ENCODE data around the gene NBPF3. TPM values are rescaled to one million over a fixed set of nuclear protein-coding genes. Genes with fewer than 3 reads are reported as not detected.
A peak's percentile ranks its signal among the peaks of the same experiment; 100 is the strongest.
"Not testable (repeated sequence)": the region's sequence is repeated elsewhere in the genome, so short reads cannot be mapped to it uniquely, and the experiment has no call there.

Gene NBPF3, protein sequence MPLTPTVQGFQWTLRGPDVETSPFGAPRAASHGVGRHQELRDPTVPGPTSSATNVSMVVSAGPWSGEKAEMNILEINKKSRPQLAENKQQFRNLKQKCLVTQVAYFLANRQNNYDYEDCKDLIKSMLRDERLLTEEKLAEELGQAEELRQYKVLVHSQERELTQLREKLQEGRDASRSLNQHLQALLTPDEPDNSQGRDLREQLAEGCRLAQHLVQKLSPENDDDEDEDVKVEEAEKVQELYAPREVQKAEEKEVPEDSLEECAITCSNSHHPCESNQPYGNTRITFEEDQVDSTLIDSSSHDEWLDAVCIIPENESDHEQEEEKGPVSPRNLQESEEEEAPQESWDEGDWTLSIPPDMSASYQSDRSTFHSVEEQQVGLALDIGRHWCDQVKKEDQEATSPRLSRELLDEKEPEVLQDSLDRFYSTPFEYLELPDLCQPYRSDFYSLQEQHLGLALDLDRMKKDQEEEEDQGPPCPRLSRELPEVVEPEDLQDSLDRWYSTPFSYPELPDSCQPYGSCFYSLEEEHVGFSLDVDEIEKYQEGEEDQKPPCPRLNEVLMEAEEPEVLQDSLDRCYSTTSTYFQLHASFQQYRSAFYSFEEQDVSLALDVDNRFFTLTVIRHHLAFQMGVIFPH
- polyA plus RNA-seq (2012; ENCODE audit: low read depth, missing spikeins), result 1.2 TPM

DNA sequence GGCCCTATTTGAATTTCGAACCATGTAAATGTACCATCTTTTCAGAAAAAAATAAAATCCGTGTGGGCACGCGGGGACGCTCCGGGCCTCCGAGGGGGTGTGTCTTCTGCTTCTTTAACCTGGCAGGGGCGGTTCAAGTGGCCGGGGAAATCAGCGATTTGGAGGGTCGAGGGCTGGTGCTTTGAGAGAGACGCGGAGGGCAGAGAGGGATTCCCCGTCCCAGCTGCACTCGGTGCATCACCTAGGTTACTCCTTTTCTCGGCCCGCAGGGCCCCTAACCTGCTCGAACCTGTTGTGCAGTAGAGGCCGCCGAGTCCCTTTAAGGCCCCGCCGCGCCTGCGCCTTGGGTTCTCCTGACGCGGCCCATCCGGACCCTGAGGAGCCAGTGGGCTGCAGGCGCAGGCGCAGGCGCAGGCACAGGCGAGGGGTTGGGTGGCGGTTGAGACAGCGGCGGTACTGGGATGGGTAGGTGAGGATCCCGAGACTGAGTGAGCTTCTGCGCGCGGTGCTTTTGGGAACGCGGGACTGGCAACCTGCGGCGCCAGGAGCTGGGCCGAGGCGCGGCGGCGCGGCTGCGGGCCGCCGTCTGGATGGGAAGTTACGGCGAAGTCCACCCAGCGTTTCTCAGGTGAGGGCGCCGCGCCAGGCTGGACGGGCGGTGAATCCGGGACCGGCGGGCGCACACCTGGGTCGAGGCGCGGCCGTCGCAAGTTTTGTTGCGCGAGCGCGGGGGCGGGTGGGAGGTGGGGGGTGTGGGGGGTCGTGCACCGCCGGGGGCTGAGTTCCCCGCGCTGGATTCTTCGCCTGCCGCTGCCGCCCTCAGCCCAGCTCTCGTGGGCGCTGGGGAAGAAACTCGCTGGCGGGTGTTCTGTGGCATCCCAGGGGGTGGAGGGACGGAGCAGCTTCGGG is at the start of gene NBPF3:
Gene NBPF3 (plus strand): TSS at position 417 of the 909 bp plus-strand sequence. CDS start 4,950 bp downstream, outside the sequence.
- DNase-seq (ENCODE audit: insufficient read length, low spot score), result peak; percentile 70
- TF ChIP-seq TAF1 (IDR thresholded peaks at IDR 0.05; ENCODE audit: low read depth, low read length) (no peak), POU2F2 (IDR thresholded peaks at IDR 0.05; ENCODE audit: low read depth, low read length) (no peak), PAX5 (IDR thresholded peaks at IDR 0.05; ENCODE audit: insufficient read depth, low read length, severe bottlenecking) (no peak), POLR2A (IDR thresholded peaks at IDR 0.05; ENCODE audit: low read depth, low read length) (no peak), POLR2AphosphoS5 (IDR thresholded peaks at IDR 0.05; ENCODE audit: low read depth, low read length) (no peak), SPI1 (IDR thresholded peaks at IDR 0.05; ENCODE audit: low read depth, low read length) (no peak)
- no peak for FAIRE-seq

DNA sequence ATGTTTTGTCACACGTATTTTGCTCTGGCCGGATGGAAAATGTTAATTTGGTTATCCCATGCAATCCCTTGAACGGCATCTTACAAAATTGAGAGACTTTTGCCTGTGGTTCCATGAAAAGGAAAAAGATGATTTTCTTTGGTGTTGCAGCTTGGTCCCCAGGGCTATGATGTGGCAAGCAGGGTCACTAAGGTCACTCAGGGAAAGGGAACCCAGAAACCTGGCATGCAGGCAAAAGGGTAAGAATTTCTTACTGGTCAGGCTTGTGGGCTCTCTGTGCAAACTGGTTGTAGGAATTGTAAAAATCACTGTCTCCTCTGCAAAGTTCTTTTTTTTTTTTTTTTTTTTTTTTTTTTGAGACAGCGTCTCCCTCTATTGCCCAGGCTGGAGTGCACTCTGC is 48.4 kb upstream of the NBPF3 start:
- no peak for TF ChIP-seq POU2F2 (IDR thresholded peaks at IDR 0.05; ENCODE audit: low read depth, low read length)
- no peak for FAIRE-seq
- no peak for DNase-seq (ENCODE audit: insufficient read length, low spot score)

DNA sequence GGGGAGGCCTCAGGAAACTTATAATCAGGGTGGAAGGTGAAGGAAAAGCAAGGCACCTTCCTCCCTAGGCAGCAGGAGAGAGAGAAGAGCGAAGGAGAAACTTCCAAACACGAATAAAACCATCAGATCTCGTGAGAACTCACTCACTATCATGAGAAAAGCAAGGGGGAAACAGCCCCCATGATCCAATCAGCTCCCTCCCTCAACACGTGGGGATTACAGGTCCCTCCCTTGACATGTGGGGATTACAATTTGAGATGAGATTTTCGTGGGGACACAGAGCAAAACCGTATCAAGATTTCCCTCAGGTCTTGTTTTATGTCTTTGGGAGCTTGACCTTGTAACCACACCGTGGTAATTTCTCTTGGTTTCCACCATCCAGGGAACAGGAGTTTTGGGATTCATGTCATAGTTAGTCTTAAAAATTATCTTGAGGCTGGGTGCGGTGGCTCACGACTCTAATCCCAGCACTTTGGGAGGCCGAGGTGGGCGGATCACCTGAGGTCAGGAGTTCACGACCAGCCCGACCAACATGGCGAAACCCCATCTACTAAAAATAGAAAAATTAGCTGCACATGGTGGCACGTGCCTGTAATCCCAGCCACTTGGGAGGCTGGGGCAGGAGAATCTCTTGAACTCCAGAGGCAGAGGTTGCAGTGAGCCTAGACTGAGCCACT is 47.2 kb upstream of the NBPF3 start:
- no peak for FAIRE-seq

DNA sequence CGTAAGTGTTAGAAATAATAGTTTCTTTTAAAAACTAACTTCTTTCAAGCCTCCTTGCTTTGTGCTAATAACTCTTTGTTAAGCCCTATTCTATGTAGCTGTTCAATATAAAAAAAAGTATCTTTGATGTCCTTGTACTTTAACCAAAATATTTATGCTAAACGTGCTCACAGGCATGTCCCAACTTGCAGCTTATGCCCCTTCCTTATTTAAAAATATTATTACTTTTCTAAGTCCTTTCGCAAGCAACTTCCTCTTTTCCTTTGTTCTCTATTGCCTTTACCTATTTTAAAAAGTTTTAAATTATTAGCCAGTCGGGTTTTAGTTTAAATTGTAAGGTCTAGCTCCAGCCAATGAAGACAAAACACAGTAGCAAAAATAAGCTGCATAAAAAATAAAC is 43.4 kb upstream of the NBPF3 start:
- FAIRE-seq, result no peak
- no peak for DNase-seq (ENCODE audit: insufficient read length, low spot score)
- no peak for TF ChIP-seq POLR2A (IDR thresholded peaks at IDR 0.05; ENCODE audit: low read depth, low read length)
- no peak for TF ChIP-seq SPI1 (IDR thresholded peaks at IDR 0.05; ENCODE audit: low read depth, low read length)
- TF ChIP-seq POU2F2 (IDR thresholded peaks at IDR 0.05; ENCODE audit: low read depth, low read length), result no peak
- TF ChIP-seq POLR2AphosphoS5 (IDR thresholded peaks at IDR 0.05; ENCODE audit: low read depth, low read length), result no peak
- no peak for TF ChIP-seq TAF1 (IDR thresholded peaks at IDR 0.05; ENCODE audit: low read depth, low read length)
- no peak for TF ChIP-seq PAX5 (IDR thresholded peaks at IDR 0.05; ENCODE audit: insufficient read depth, low read length, severe bottlenecking)

More for the DNA sequence above, 47.2 kb upstream of the NBPF3 start:
- DNase-seq (ENCODE audit: insufficient read length, low spot score), result no peak
- no peak for TF ChIP-seq TAF1 (IDR thresholded peaks at IDR 0.05; ENCODE audit: low read depth, low read length)
- no peak for TF ChIP-seq SPI1 (IDR thresholded peaks at IDR 0.05; ENCODE audit: low read depth, low read length)
- TF ChIP-seq PAX5 (IDR thresholded peaks at IDR 0.05; ENCODE audit: insufficient read depth, low read length, severe bottlenecking), result no peak
- no peak for TF ChIP-seq POU2F2 (IDR thresholded peaks at IDR 0.05; ENCODE audit: low read depth, low read length)
- TF ChIP-seq POLR2AphosphoS5 (IDR thresholded peaks at IDR 0.05; ENCODE audit: low read depth, low read length), result no peak
- no peak for TF ChIP-seq POLR2A (IDR thresholded peaks at IDR 0.05; ENCODE audit: low read depth, low read length)

DNA sequence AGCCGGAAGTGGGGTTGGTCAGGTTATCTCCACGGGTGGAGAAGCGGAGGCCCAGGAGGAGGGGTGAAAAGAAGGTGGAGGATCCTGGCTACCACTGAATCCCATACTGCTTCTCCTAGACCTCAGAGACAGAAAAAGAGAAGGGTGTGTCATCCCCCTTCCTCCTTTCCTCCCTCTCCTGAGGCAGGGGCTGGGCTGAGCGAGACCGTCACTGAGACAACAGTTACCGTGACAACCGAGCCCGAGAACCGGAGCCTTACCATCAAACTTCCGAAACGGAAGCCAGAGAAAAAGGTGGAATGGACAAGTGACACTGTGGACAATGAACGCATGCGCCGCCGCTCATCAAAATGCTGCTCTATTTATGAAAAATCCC is 42.1 kb upstream of the NBPF3 start:
- no peak for FAIRE-seq

DNA sequence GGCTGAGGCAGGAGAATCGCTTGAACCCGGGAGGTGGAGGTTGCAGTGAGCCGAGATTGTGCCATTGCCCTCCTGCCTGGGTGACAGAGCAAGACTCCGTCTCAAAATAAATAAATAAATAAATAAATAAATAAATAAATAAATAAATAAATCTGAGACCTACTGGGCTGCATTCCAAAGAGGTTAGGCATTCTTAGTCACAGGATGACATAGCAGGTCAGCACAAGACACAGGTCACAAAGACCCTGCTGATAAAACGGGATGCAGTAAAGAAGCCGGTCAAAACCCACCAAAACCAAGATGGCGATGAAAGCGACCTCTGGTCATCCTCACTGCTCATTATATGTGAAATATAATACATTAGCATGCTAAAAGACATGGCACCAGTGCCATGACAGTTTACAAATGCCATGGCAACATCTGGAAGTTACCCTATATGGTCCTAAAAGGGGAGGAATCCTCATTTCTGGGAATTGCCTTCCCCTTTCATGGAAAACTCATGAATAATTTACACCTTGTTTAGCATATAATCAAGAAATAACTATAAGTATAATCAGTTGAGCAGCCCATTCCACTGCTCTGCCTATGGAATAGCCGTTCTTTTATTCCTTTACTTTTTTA is 38.1 kb upstream of the NBPF3 start:
- not testable (repeated sequence) for FAIRE-seq; DNase-seq (ENCODE audit: insufficient read length, low spot score)

More for the DNA sequence above, 42.1 kb upstream of the NBPF3 start:
- no peak for DNase-seq (ENCODE audit: insufficient read length, low spot score)
- no peak for TF ChIP-seq SPI1 (IDR thresholded peaks at IDR 0.05; ENCODE audit: low read depth, low read length)
- no peak for TF ChIP-seq TAF1 (IDR thresholded peaks at IDR 0.05; ENCODE audit: low read depth, low read length)
- TF ChIP-seq POU2F2 (IDR thresholded peaks at IDR 0.05; ENCODE audit: low read depth, low read length), result no peak
- TF ChIP-seq POLR2AphosphoS5 (IDR thresholded peaks at IDR 0.05; ENCODE audit: low read depth, low read length), result no peak
- no peak for TF ChIP-seq POLR2A (IDR thresholded peaks at IDR 0.05; ENCODE audit: low read depth, low read length)
- TF ChIP-seq PAX5 (IDR thresholded peaks at IDR 0.05; ENCODE audit: insufficient read depth, low read length, severe bottlenecking), result no peak

DNA sequence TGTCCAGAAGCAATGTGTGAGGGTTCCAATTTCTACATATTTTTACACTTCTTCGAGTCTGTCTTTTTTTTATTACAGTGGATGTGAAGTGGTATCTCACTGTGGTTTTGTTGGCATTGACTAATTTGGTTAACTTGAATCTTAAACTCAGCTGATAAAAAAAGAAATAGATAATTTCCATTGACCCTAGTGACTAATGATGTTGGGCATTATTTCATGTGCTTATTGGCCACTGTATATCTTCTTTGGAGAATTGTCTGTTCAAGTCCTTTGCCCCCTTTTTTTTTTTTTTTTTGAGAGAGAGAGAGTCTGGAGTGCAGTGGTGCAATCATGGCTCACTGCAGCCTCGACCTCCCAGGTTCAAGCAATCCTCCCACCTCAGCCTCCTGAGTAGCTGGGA is 33.3 kb upstream of the NBPF3 start:
- TF ChIP-seq POLR2AphosphoS5 (IDR thresholded peaks at IDR 0.05; ENCODE audit: low read depth, low read length) (no peak), TAF1 (IDR thresholded peaks at IDR 0.05; ENCODE audit: low read depth, low read length) (no peak), POLR2A (IDR thresholded peaks at IDR 0.05; ENCODE audit: low read depth, low read length) (no peak), SPI1 (IDR thresholded peaks at IDR 0.05; ENCODE audit: low read depth, low read length) (no peak), PAX5 (IDR thresholded peaks at IDR 0.05; ENCODE audit: insufficient read depth, low read length, severe bottlenecking) (no peak), POU2F2 (IDR thresholded peaks at IDR 0.05; ENCODE audit: low read depth, low read length) (no peak)
- no peak for FAIRE-seq
- DNase-seq (ENCODE audit: insufficient read length, low spot score), result no peak

DNA sequence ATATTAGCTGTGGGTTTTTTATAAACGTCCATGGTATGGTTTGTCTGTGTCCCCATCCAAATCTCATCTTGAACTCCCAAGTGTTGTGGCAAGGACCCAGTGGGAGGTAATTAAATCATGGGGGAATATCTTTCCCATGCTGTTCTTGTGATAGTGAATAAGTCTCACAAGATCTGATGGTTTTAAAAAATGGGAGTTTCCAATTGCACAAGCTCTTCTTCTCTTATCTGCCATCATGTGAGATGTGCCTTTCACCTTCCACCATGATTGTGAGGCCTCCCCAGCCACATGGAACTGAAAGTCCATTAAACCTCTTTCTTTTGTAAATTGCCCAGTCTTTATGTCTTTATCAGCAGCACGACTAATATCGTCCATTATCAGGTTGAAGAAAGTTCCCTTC is 30.0 kb upstream of the NBPF3 start:
- DNase-seq (ENCODE audit: insufficient read length, low spot score), result not testable (repeated sequence)

DNA sequence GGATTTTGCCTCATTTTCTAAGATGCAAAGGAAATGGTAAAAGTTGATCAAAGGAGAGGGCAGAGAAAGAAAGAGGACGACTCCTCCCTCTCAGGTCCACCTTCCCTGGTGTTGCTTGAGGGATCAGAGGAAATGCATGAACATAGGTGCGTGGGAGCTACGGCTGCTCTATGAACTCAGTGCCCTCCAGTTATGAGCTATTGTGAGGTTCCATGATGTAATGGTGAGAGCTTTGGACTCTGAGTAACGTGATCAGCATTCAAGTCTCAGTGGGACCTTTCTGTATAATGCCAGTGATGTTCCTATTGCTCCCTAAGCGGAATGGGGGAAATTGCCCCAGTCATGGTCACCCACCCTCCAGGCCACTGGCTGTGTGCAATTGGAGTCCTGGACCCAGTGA is 25.9 kb upstream of the NBPF3 start:
- DNase-seq (ENCODE audit: insufficient read length, low spot score), result no peak
- no peak for FAIRE-seq
- TF ChIP-seq POU2F2 (IDR thresholded peaks at IDR 0.05; ENCODE audit: low read depth, low read length) (no peak), SPI1 (IDR thresholded peaks at IDR 0.05; ENCODE audit: low read depth, low read length) (no peak), TAF1 (IDR thresholded peaks at IDR 0.05; ENCODE audit: low read depth, low read length) (no peak), POLR2AphosphoS5 (IDR thresholded peaks at IDR 0.05; ENCODE audit: low read depth, low read length) (no peak), POLR2A (IDR thresholded peaks at IDR 0.05; ENCODE audit: low read depth, low read length) (no peak), PAX5 (IDR thresholded peaks at IDR 0.05; ENCODE audit: insufficient read depth, low read length, severe bottlenecking) (no peak)

More for the DNA sequence above, 30.0 kb upstream of the NBPF3 start:
- FAIRE-seq, result not testable (repeated sequence)

DNA sequence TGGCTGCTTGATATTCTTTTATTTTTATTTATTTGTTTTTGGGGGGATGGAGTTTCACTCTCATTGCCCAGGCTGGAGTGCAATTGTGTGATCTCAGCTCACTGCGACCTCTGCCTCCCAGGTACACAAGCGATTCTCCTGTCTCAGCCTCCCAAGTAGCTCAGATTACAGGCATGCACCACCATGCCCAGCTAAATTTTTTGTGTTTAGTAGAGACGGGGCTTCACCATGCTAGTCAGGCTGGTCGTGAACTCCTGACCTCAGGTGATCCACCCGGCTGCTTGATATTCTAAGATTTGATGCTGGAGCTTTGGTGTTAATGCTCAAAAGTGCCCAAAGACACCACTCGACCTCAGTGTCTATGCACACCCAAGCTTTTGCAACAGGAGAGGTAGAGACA is 19.6 kb upstream of the NBPF3 start:
- not testable (repeated sequence) for FAIRE-seq; DNase-seq (ENCODE audit: insufficient read length, low spot score)

DNA sequence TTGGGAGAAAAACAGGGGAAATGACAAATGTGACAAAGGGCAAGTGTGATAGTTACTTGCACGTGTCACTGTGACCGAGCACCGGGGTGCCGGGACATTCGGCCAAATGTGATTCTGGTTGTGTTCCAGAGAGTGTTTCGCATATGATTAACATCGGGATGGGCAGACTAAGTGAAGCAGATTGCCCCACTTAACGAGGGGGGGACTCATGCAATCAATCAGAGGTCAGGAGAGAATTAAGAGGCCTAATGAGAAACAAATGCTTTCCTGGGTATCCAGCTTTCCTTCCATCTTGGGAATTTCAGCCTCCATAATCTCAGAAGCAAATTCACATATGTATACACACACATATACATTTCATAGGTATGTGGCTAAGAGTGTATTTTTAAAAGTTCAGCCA is 18.6 kb upstream of the NBPF3 start:
- FAIRE-seq; DNase-seq (ENCODE audit: insufficient read length, low spot score): not testable (repeated sequence)

DNA sequence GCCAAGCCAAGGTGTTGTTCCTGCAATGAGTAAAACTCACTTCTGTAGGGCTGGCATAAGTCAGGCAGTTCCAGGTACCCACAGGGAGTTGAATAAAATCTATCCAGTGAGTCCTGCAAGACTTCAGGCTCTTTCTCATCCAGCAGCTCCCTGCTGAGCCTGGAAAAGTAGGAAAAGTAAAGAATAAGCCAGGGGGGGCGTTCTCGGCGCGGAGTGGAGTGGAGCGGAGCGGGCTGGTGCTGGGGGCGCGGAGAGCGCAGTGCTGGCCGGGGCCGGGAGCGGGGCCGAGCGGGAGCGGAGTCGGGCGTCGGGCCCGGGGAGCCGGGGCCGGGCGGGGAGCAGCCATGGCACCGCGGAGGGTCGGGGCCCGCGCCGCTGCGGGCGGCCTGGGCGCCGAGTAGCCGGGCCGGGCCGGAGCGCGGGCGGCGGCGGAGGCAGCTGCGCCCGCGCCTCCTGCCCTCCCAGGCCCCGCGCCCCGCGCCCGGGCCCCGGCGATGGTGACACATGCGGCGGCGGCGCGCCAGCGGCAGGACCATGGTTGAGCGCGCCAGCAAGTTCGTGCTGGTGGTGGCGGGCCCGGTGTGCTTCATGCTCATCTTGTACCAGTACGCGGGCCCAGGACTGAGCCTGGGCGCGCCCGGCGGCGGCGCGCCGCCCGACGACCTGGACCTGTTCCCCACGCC is 12.0 kb upstream of the NBPF3 start:
- not testable (repeated sequence) for DNase-seq (ENCODE audit: insufficient read length, low spot score)

DNA sequence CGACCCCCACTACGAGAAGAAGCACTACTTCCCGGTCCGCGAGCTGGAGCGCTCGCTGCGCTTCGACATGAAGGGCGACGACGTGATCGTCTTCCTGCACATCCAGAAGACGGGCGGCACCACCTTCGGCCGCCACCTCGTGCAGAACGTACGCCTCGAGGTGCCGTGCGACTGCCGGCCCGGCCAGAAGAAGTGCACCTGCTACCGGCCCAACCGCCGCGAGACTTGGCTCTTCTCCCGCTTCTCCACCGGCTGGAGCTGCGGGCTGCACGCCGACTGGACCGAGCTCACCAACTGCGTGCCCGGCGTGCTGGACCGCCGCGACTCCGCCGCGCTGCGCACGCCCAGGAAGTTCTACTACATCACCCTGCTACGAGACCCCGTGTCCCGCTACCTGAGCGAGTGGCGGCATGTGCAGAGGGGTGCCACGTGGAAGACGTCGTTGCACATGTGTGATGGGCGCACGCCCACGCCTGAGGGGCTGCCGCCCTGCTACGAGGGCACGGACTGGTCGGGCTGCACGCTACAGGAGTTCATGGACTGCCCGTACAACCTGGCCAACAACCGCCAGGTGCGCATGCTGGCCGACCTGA is 11.4 kb upstream of the NBPF3 start:
- peak; percentile 87 for FAIRE-seq
- not testable (repeated sequence) for DNase-seq (ENCODE audit: insufficient read length, low spot score)

More for the DNA sequence above, 12.0 kb upstream of the NBPF3 start:
- not testable (repeated sequence) for FAIRE-seq
